LNCaP clone FGC (cell line): ENCODE data around the gene MRPL52.

Experiments used
- DNase-seq: peaks from one replicate; pipeline ENCODE4 v3.0.0-alpha.2; 2011; ENCODE audit warnings: low read depth
- H3K4me3 ChIP-seq: 2 replicates; pipeline ENCODE4 v1.5.1; 2011; ENCODE audit warnings: mild to moderate bottlenecking, low read depth, low read length, control low read depth
- TF ChIP-seq, protein P1 (sequence below): IDR thresholded peaks from 2 replicates; pipeline ENCODE4 v1.5.1; 2012; ENCODE audit warnings: mild to moderate bottlenecking; ENCODE audit not compliant: control insufficient read depth, insufficient read depth; ENCODE audit errors: extremely low read depth

Gene MRPL52

DNA sequence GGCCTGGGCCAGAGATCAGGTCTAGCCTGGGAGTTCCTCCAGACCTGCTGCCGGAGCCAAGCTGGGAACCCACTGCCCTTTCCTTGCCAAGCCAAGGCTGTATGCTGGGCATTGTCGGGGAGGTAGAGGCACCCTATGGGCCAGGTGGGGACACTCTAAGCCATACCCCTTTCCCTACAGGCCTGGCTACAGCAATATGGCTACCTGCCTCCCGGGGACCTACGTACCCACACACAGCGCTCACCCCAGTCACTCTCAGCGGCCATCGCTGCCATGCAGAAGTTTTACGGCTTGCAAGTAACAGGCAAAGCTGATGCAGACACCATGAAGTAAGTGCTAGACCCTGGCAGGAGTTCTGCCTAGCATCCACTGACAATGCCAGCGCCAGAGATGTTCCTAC lies 11.6 kb downstream of the MRPL52 start:
- DNase-seq: no peak
- H3K4me3 ChIP-seq: no peak overlapping the region
- TF ChIP-seq, protein P1, sequence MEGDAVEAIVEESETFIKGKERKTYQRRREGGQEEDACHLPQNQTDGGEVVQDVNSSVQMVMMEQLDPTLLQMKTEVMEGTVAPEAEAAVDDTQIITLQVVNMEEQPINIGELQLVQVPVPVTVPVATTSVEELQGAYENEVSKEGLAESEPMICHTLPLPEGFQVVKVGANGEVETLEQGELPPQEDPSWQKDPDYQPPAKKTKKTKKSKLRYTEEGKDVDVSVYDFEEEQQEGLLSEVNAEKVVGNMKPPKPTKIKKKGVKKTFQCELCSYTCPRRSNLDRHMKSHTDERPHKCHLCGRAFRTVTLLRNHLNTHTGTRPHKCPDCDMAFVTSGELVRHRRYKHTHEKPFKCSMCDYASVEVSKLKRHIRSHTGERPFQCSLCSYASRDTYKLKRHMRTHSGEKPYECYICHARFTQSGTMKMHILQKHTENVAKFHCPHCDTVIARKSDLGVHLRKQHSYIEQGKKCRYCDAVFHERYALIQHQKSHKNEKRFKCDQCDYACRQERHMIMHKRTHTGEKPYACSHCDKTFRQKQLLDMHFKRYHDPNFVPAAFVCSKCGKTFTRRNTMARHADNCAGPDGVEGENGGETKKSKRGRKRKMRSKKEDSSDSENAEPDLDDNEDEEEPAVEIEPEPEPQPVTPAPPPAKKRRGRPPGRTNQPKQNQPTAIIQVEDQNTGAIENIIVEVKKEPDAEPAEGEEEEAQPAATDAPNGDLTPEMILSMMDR: no peak

DNA sequence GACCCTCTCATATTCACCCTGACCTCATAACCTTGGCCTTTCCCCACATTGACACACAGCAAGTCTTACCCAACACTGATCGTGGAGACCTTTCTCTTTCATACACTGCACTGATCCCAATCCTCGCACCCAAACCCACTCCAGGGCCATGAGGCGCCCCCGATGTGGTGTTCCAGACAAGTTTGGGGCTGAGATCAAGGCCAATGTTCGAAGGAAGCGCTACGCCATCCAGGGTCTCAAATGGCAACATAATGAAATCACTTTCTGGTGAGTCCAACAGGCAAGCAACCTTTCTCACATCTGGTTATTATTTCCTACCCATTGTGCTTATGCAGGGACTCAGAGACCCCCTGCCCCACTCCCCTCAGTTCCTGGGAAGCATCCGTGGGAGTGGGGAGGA lies 12.1 kb downstream of the MRPL52 start:
- no peak overlapping the region for H3K4me3 ChIP-seq
- no peak for DNase-seq
- TF ChIP-seq, protein P1: no peak

DNA sequence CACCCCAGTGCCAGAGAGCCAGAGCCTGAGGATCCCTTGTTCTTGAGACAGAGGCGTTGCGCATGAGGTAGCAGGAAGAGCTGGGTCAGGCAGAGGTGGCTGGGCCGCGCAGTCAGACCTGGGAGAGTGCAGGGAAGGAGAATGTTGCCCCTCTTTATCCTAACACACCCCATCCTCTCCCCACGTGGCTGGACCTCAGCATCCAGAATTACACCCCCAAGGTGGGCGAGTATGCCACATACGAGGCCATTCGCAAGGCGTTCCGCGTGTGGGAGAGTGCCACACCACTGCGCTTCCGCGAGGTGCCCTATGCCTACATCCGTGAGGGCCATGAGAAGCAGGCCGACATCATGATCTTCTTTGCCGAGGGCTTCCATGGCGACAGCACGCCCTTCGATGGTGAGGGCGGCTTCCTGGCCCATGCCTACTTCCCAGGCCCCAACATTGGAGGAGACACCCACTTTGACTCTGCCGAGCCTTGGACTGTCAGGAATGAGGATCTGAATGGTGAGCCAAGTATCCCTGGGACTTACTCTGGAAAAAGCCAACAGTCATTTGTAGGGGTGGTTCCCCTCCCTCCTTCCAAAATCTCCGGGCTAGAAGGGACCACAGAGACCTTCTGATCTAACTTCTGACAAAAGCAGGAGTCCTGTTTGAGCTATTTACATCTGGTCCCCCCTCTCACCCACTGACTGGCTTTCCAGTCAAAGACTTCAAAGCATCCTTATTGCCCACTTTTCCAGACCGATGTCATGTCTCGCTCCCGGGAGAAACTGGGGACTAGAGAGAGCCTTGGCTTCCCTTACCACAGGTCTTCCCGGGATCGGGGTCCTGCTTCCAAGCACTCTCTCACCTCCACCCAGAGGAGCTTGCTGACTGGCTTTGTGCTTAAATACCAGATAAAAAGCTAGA lies 12.8 kb downstream of the MRPL52 start:
- H3K4me3 ChIP-seq: no peak overlapping the region
- no peak for DNase-seq
- TF ChIP-seq, protein P1: no peak

DNA sequence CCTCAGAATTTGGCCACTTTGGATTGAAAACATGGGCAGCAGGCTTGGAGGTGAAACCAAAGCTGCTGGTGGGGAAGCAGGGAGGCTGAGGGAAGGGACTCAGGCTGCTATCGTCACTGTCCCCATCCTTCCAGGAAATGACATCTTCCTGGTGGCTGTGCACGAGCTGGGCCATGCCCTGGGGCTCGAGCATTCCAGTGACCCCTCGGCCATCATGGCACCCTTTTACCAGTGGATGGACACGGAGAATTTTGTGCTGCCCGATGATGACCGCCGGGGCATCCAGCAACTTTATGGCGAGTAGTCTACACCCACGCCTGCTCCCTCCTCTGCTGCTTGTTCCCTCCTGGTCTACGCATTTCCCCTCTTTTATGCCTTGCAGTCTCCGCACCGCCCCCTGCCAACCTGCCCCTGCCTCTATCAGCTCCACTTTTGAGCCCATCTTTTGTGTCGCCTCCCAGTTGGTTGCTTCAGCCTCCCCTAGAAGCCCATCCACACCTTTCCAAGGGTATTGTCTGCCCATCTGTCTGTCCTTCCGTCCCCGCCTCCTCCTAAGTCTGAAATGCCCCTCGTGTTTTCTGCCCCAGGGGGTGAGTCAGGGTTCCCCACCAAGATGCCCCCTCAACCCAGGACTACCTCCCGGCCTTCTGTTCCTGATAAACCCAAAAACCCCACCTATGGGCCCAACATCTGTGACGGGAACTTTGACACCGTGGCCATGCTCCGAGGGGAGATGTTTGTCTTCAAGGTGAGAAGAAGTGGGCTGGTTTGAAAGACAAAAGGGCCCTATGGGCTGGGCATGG lies 13.6 kb downstream of the MRPL52 start:
- TF ChIP-seq, protein P1: no peak
- H3K4me3 ChIP-seq: no peak overlapping the region
- no peak for DNase-seq

- DNase-seq: no peak
- no peak overlapping the region for H3K4me3 ChIP-seq
- TF ChIP-seq, protein P1: no peak
Measured at GRCh38 chr14:22844221-22845102, 14.8 kb downstream of the MRPL52 start.

DNA sequence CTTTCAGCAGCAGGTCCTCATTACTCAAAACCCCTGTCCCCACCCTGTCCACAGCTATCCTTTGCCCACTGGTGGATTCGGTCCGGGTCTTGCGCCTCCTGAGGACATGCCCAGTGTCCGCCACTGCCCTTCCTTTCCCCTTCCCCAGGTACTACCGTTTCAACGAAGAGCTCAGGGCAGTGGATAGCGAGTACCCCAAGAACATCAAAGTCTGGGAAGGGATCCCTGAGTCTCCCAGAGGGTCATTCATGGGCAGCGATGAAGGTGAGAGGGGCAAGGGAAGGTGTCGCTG lies 15.4 kb downstream of the MRPL52 start:
- no peak overlapping the region for H3K4me3 ChIP-seq
- no peak for DNase-seq
- TF ChIP-seq, protein P1: no peak
